HUES64 (cell line): Measurements from ENCODE around the gene EXOC6B.

Experiments used
- H3K27ac ChIP-seq: 2 replicates; pipeline ENCODE4 v1.7.0; 2013; ENCODE audit warnings: low read depth, low read length, inconsistent platforms
- H3K27me3 ChIP-seq: 2 replicates; pipeline ENCODE4 v1.6.1; 2013; ENCODE audit warnings: mild to moderate bottlenecking, low read length; ENCODE audit not compliant: insufficient read depth
- H3K36me3 ChIP-seq: 2 replicates; pipeline ENCODE4 v1.6.1; 2013; ENCODE audit warnings: mild to moderate bottlenecking, low read length; ENCODE audit not compliant: insufficient read depth
- H3K4me1 ChIP-seq: 2 replicates; pipeline ENCODE4 v1.6.1; 2013; ENCODE audit warnings: mild to moderate bottlenecking, low read length, moderate library complexity; ENCODE audit not compliant: insufficient read depth
- H3K4me3 ChIP-seq: 2 replicates; pipeline ENCODE4 v1.5.1; 2013; ENCODE audit warnings: mild to moderate bottlenecking, low read length, moderate library complexity
- H3K9ac ChIP-seq: 2 replicates; pipeline ENCODE4 v1.6.1; 2013; ENCODE audit warnings: mild to moderate bottlenecking, low read depth, low read length
- H3K9me3 ChIP-seq: 2 replicates; pipeline ENCODE4 v1.6.1; 2013; ENCODE audit warnings: low read depth, low read length; ENCODE audit not compliant: insufficient read depth
- WGBS: fragments of 150-250, 120-280 bp; methylation state at CpG from one replicate; pipeline ENCODE4 v1.1.7; 2013; ENCODE audit warnings: missing lambda C conversion rate; 5-methylcytosine and 5-hydroxymethylcytosine counted together

EXOC6B gene

DNA sequence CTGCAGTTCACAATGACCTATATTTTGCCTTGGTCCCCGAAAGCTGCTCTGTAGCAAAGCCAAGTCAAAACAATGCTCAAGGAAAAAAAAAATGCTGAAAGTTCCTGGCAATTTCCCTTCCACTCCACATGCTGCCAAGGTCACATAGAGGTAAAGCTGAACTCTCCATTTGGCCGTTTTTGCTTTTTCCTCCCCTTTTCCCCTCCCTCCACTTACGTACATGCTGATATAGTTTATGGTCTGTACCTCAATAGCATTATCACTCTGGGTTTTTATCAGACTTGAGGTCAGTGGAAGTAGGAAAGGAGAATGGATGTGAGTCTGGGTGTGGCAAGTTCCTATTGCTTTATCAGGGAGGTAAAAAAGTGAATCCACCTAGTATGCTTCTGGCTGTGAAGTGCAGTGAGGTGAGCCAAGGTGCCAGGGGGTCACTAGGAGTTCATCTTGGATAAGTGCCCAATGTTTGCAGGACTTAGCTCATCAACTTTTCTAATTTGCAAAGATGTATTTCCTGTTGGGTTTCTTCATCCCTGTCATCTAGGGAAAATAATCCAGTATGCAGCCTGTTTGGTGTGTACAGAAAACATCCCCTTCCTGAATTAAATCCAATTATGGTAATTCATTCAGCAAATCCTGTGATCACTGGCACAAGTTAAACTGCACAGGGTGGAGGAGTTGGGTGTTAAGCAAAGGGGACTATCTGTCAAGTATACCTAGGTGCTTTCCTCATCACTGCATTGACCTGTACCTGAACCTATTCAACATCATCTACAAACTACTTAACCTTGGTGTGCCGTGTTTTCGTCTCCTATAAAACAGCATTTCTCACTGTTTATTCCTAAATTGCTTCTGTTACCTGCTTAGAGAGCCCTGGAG, 553.8 kb downstream of the EXOC6B start:
- no peak overlapping the region for H3K27ac ChIP-seq
- no peak overlapping the region for H3K4me3 ChIP-seq
- WGBS = 89% methylated on average over 5 of the region's 5 CpGs
- no peaks in the 10 kb centered on the region for H3K9me3 ChIP-seq
- no peaks in the 10 kb centered on the region for H3K36me3 ChIP-seq
- no peak overlapping the region for H3K9ac ChIP-seq
- no peaks in the 10 kb centered on the region for H3K4me1 ChIP-seq
- no peaks in the 10 kb centered on the region for H3K27me3 ChIP-seq

DNA sequence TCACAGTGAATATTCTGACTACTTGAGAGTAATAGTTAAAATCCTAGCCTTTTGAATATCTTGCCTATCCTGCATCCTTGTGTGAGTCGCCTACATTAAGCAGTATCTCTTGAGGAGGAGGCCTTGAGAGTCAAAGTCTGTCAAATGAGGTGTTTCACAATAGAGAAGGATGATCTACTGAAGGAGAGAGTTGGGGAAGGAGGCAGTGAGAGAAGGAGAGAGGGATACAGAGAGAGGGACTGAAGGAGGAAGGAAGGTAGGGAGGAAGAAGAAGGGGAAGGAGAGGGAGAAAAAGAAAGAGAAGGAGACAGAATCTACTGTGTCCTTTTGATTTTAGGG, 554.6 kb downstream of the EXOC6B start:
- Histone ChIP-seq H3K27ac (no peak overlapping the region), H3K4me3 (no peak overlapping the region), H3K36me3 (no peaks in the 10 kb centered on the region), H3K9me3 (no peaks in the 10 kb centered on the region), H3K27me3 (no peaks in the 10 kb centered on the region), H3K9ac (no peak overlapping the region), H3K4me1 (no peaks in the 10 kb centered on the region)
- WGBS = 91% methylated on average over 1 of the region's 1 CpG

DNA sequence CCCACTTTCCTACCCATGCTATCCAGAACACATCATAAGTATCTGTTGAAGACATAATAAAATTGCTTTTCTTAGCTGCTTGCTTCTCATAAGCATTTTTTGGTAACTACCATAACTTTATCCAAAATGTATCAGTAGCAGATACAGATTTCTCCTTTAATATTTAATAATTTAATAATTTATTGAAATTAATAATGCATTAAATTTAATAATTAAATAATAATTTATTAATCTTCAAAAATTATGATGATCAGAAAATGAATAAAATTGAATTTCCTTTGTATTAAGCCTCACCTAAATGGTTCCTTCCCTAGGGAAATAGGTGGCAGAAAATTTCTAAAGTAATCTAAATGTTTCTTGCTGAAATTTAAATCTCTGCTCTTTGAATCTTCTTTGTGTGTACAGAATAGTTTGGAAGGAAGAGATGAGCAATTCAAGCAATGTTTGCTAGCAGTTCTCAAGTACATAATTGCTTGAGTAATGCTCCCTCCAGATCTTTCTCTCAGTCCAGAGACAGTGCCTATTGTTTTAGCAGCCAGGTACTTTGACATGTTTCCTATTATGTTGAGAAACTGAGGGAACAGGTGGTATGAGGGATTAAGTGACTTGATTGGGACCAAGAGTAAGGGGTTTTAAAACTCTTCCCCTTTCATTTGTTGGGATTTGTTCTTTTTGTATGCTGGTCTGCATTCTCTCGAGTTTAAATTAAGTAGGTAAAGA, 555.1 kb downstream of the EXOC6B start:
- WGBS = 100% methylated on average over 1 of the region's 1 CpG
- no peaks in the 10 kb centered on the region for H3K4me1 ChIP-seq
- no peak overlapping the region for H3K4me3 ChIP-seq

DNA sequence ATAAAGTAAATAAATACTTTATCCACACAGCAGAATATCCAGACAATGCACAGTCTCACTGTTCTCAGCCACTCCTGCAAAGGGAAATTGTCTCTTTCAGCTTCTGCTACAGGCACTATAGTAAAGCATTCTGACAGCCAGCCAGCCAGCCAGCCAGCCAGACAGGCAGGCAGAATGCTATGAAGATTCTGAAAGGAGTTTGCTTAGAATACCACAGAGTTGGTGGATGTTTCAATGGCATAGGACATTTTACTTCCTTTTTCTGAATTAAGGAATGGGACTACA, 562.1 kb downstream of the EXOC6B start:
- H3K4me1 ChIP-seq = no peaks in the 10 kb centered on the region
- no peak overlapping the region for H3K27ac ChIP-seq
- no peaks in the 10 kb centered on the region for H3K27me3 ChIP-seq
- no peak overlapping the region for H3K4me3 ChIP-seq
- no peaks in the 10 kb centered on the region for H3K9me3 ChIP-seq
- no peak overlapping the region for H3K9ac ChIP-seq
- no peaks in the 10 kb centered on the region for H3K36me3 ChIP-seq

More for the DNA sequence above, 555.1 kb downstream of the EXOC6B start:
- Histone ChIP-seq H3K27me3 (no peaks in the 10 kb centered on the region), H3K27ac (no peak overlapping the region), H3K36me3 (no peaks in the 10 kb centered on the region), H3K9ac (no peak overlapping the region), H3K9me3 (no peaks in the 10 kb centered on the region)

DNA sequence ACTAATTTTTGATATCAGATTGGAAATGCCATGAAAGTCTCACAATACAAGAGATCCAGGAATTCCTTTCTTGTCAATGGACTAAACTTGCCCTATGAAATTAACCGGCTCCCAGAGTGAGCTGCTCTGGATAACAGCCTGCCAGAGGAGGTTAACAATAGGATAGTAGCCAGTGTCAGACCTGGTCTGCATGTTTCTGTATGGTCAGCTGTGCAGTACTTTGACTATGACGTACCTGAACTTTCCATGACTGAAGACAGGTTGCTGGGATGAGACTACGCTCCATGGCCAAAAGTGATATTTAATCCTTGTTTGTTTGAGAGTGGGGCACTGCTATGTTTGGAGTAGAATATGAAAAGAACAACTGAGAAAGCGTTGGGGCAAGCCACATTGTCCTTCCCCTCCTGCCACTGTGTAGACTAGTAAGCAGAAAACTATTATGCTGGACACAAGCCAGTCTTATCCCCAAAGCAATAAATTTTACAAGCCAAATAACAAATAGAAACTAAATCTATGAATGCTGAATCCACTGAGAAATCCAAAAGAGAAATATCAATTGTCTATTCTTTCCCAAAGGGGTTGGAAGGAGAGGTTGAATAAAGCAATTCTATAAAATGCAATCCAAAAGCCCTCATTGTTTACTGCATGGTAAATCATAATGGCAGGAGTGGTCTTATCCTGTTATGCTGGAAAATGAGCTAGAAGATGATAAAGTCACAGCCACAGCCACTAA, 562.6 kb downstream of the EXOC6B start:
- Histone ChIP-seq H3K9ac (no peak overlapping the region), H3K4me1 (no peaks in the 10 kb centered on the region), H3K27ac (no peak overlapping the region), H3K4me3 (no peak overlapping the region), H3K27me3 (no peaks in the 10 kb centered on the region), H3K9me3 (no peaks in the 10 kb centered on the region), H3K36me3 (no peaks in the 10 kb centered on the region)
- 92% methylated on average over 4 of the region's 4 CpGs for WGBS

DNA sequence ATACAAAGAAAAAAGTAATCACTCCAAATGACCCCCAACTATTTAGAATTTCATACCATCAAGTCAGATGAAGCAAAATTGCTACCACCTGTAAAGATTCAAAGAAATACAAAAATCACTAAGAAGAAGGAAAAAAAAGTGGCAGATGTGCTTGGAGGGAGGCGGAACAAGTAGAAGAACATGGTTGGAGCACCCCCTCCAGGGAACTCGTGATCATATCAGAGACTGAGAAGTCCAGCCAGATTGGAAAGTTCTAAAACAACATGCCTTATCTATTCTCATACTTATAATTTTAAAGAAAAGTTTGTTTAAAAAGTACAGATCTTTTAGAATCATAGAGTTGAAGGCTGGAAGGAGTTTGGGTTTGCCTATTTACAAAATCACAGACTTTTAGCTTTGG, 564.8 kb downstream of the EXOC6B start:
- Histone ChIP-seq H3K27me3 (no peaks in the 10 kb centered on the region), H3K9me3 (no peaks in the 10 kb centered on the region), H3K4me1 (no peaks in the 10 kb centered on the region), H3K27ac (no peak overlapping the region), H3K4me3 (no peak overlapping the region), H3K9ac (no peak overlapping the region), H3K36me3 (no peaks in the 10 kb centered on the region)
- 88% methylated on average over 2 of the region's 2 CpGs for WGBS

DNA sequence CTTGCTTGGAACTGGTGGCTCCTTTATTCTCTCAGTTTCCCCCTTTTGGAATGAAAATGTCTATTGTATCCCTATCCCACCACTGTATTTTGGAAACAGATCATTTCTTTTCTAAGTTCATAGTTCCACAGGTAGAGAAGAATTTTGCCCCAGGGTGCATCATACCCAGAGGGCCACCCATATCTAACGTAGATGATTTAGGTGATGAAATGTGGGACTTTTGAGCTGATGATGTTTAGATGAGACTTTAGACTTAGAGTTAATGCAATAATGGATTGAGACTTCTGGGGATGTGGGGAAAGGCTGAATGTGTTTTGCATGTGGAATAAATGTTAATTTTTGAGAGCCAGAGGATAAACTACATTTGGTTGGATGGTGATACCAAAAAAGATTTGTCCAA, 570.3 kb downstream of the EXOC6B start:
- H3K4me3 ChIP-seq = no peak overlapping the region
- H3K9me3 ChIP-seq = no peaks in the 10 kb centered on the region
- no peaks in the 10 kb centered on the region for H3K4me1 ChIP-seq
- no peak overlapping the region for H3K9ac ChIP-seq
- no peak overlapping the region for H3K27ac ChIP-seq
- no peaks in the 10 kb centered on the region for H3K36me3 ChIP-seq
- no peaks in the 10 kb centered on the region for H3K27me3 ChIP-seq
- 96% methylated on average over 1 of the region's 1 CpG for WGBS

DNA sequence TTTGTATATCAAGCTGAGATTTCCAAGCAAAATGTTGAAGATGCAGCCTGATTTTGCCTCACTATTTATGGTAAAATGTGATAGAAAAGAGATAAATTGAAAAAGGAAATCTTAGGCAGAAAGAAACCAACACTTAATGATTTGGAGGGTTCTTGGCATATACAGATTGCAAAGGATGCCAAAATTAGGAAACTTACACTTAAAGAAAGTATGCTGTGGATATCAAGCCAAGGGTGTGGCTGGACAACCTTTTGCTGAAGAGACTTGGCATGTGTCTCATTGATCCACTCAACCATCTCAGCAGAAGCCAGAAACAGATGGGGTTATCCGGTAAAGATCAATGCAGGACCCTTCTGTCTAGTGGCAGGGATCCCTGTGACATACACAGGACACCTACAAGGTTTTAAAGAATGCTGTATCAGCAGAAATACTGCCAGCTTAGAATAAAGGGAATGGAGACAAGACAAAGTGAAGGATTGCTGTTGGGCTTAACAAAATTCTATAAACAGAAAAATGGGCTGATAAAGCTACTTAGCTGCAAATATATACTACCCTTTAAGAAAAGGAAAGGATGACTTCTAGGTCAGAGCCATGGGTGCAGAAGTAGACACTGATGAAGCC, 570.9 kb downstream of the EXOC6B start:
- 100% methylated on average over 1 of the region's 1 CpG for whole genome bisulfite sequencing

DNA sequence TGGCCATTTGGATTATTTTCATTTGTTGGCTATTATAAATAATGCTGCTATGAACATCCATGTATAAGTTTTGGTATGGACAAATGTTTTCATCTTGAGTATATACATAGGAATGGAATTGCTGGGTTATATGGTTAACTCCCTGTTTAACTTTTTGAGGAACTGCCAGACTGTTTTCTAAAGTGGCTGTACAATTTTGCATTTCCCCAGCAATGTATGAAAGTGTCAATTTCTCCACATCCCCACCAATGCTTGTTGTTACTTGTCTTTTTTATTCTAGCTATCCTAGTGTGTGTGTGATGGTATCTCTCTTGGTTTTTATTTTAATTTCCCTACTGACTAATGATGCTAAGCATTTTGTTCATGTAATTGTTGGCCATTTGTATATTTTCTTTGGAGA, 587.5 kb downstream of the EXOC6B start:
- Histone ChIP-seq H3K9ac (no peak overlapping the region), H3K27ac (no peak overlapping the region), H3K4me3 (no peak overlapping the region), H3K9me3 (no peaks in the 10 kb centered on the region), H3K36me3 (0 out of 2 replicates have a peak, but pooled peaks cover 3% of the 10 kb centered on the region), H3K27me3 (no peaks in the 10 kb centered on the region), H3K4me1 (peaks cover 14% of the 10 kb centered on the region)

More for the DNA sequence above, 570.9 kb downstream of the EXOC6B start:
- Histone ChIP-seq H3K27ac (no peak overlapping the region), H3K4me1 (no peaks in the 10 kb centered on the region), H3K27me3 (no peaks in the 10 kb centered on the region), H3K9me3 (no peaks in the 10 kb centered on the region), H3K9ac (no peak overlapping the region), H3K36me3 (no peaks in the 10 kb centered on the region), H3K4me3 (no peak overlapping the region)

DNA sequence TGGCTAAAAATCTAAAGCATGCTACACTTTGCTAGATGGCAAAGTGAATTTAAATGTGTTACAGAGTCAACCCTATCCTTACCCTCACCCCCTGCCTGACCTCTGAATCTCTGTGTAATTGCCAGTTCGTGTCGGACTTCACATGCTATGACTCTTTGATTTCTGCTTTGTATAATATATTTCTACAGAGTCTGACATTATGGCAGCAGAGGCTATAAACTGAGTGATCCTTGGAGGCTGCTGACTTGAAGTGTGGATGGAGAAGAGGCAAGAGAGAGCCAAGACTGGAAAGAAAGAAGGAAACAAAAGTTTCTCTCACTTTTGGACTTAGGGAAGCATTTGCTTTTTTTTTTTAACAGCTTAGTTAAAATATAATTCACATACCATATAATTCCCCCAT, 588.3 kb downstream of the EXOC6B start:
- no peaks in the 10 kb centered on the region for H3K9me3 ChIP-seq
- no peak overlapping the region for H3K9ac ChIP-seq
- WGBS = no CpG with 5 or more reads among the region's 2 CpGs
- peaks cover 14% of the 10 kb centered on the region for H3K4me1 ChIP-seq
- H3K27ac ChIP-seq = no peak overlapping the region
- H3K4me3 ChIP-seq = no peak overlapping the region
- H3K27me3 ChIP-seq = no peaks in the 10 kb centered on the region
- 0 out of 2 replicates have a peak, but pooled peaks cover 3% of the 10 kb centered on the region for H3K36me3 ChIP-seq
